Cardiac fibroblast (primary cell): ENCODE data around the gene SMARCA1.

ENCODE experiments used
- DNase-seq, 2 donors: peaks; one replicate each; pipeline versions ENCODE4 v3.0.0 to v3.0.0-alpha.2; 2010; ENCODE audit warnings: low read depth in 2 of 2
- H3K4me3 ChIP-seq, 2 donors: replicated peaks in 1 of 2; 1 replicate in 1 of 2; 2 replicates in 1 of 2; pipeline ENCODE4 v1.5.1; 2011; ENCODE audit warnings: low read depth in 2 of 2, low read length in 2 of 2, mild to moderate bottlenecking in 2 of 2, moderate library complexity in 1 of 2
- CTCF ChIP-seq: IDR thresholded peaks from one replicate; pipeline ENCODE4 v1.5.1; 2011; ENCODE audit warnings: low read depth, mild to moderate bottlenecking, low read length, inconsistent platforms

SMARCA1 gene

GRCh38 chrX:129433945-129434344, 89.3 kb downstream of the SMARCA1 start:
- no peak for DNase-seq
- TF ChIP-seq CTCF: no peak
- no peak overlapping the region for H3K4me3 ChIP-seq

GRCh38 chrX:129433461-129433860, 89.8 kb downstream of the SMARCA1 start:
- no peak overlapping the region for H3K4me3 ChIP-seq
- no peak for TF ChIP-seq CTCF
- DNase-seq: no peak

- no peak for DNase-seq
- no peak for TF ChIP-seq CTCF
- H3K4me3 ChIP-seq: no peak overlapping the region
Measured at GRCh38 chrX:129427267-129427666, 96.0 kb downstream of the SMARCA1 start.

- DNase-seq: no peak
- no peak overlapping the region for H3K4me3 ChIP-seq
- no peak for TF ChIP-seq CTCF
Measured at GRCh38 chrX:129423191-129423590, 100.1 kb downstream of the SMARCA1 start.

GRCh38 chrX:129404670-129405008, 118.7 kb downstream of the SMARCA1 start:
- no peak for DNase-seq
- no peak overlapping the region for H3K4me3 ChIP-seq
- TF ChIP-seq CTCF: no peak

- no peak for TF ChIP-seq CTCF
Measured at GRCh38 chrX:129403974-129404669, 119.2 kb downstream of the SMARCA1 start.

More at GRCh38 chrX:129403974-129404669, 119.2 kb downstream of the SMARCA1 start:
- no peak for DNase-seq
- H3K4me3 ChIP-seq: no peak overlapping the region
